Measurements from ENCODE around the gene LCP2. TPM values are rescaled to one million over a fixed set of nuclear protein-coding genes. Genes with fewer than 3 reads are reported as not detected.

LCP2 gene
- total RNA-seq, 1 experiment from 2014 or later: 0.72 TPM

GRCh38 chr5:170302653-170303501, 5.3 kb upstream of the LCP2 start:
- CTCF ChIA-PET: interaction anchor here (0.8 to 1.7 kb wide), 9 partner anchors 10 to 118 kb away, joined by 3 to 11 read pairs (median 3); no protein-coding TSS in a partner anchor
- Mint-ChIP-seq H3K27ac (no peak overlapping the region), H3K27me3 (ENCODE audit: low read depth) (no peaks in the 10 kb centered on the region; the same call in 1 of the 2 replicates), H3K9me3 (peaks cover 5% of the 10 kb centered on the region; the same call in 1 of the 2 replicates), H3K36me3 (no peaks in the 10 kb centered on the region), H3K4me1 (peaks cover 32% of the 10 kb centered on the region), H3K4me3 (no peak overlapping the region)
- TF ChIP-seq AFF4 (CRISPR knock-in tag; IDR thresholded peaks at IDR 0.05; ENCODE audit: borderline replicate concordance) (no peak), ZNF263 (CRISPR knock-in tag; IDR thresholded peaks at IDR 0.05; ENCODE audit: low read depth) (peak; percentile 67; the same call in 1 of the 2 replicates), PRRX2 (CRISPR knock-in tag; IDR thresholded peaks at IDR 0.05) (no peak), OVOL2 (CRISPR knock-in tag; IDR thresholded peaks at IDR 0.05; ENCODE audit: borderline replicate concordance) (no peak), CREB1 (CRISPR knock-in tag; IDR thresholded peaks at IDR 0.05) (no peak), ETV6 (CRISPR knock-in tag; IDR thresholded peaks at IDR 0.05) (no peak), FOXP1 (CRISPR knock-in tag; IDR thresholded peaks at IDR 0.05; ENCODE audit: borderline replicate concordance) (0 out of 2 replicates have a peak, but pooled peaks have one; percentile 45), NR1H2 (CRISPR knock-in tag; IDR thresholded peaks at IDR 0.05) (no peak), GTF2I (CRISPR knock-in tag; conservative IDR thresholded peaks at IDR 0.05) (no peak), CREM (CRISPR knock-in tag; IDR thresholded peaks at IDR 0.05) (no peak), CBFB (CRISPR knock-in tag; IDR thresholded peaks at IDR 0.05; ENCODE audit: low read depth) (no peak), MYBL2 (CRISPR knock-in tag; IDR thresholded peaks at IDR 0.05) (no peak), ATF6 (CRISPR knock-in tag; IDR thresholded peaks at IDR 0.05) (no peak), ZNF121 (CRISPR knock-in tag; IDR thresholded peaks at IDR 0.05) (no peak), TCF7 (CRISPR knock-in tag; IDR thresholded peaks at IDR 0.05; ENCODE audit: low read depth) (no peak)
- TF ChIP-seq, protein P1, sequence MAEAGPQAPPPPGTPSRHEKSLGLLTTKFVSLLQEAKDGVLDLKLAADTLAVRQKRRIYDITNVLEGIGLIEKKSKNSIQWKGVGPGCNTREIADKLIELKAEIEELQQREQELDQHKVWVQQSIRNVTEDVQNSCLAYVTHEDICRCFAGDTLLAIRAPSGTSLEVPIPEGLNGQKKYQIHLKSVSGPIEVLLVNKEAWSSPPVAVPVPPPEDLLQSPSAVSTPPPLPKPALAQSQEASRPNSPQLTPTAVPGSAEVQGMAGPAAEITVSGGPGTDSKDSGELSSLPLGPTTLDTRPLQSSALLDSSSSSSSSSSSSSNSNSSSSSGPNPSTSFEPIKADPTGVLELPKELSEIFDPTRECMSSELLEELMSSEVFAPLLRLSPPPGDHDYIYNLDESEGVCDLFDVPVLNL (CRISPR knock-in tag; IDR thresholded peaks at IDR 0.05; ENCODE audit: borderline replicate concordance, low read depth): no peak
- ATAC-seq (peak; percentile 79), DNase-seq (ENCODE audit: low spot score) (peak; percentile 20)
- POLR2A ChIA-PET: no interaction called here

GRCh38 chr5:170301981-170302652, 4.5 kb upstream of the LCP2 start:
- no peaks in the 10 kb centered on the region; the same call in 1 of the 2 replicates for H3K27me3 Mint-ChIP-seq (ENCODE audit: low read depth)
- TF ChIP-seq, protein P2, sequence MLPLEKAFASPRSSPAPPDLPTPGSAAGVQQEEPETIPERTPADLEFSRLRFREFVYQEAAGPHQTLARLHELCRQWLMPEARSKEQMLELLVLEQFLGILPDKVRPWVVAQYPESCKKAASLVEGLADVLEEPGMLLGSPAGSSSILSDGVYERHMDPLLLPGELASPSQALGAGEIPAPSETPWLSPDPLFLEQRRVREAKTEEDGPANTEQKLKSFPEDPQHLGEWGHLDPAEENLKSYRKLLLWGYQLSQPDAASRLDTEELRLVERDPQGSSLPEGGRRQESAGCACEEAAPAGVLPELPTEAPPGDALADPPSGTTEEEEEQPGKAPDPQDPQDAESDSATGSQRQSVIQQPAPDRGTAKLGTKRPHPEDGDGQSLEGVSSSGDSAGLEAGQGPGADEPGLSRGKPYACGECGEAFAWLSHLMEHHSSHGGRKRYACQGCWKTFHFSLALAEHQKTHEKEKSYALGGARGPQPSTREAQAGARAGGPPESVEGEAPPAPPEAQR (CRISPR knock-in tag; IDR thresholded peaks at IDR 0.05): no peak
- no peak for ATAC-seq
- CTCF ChIA-PET: interaction anchor here (1.0 to 1.7 kb wide), 5 partner anchors 9 to 76 kb away, joined by 3 to 11 read pairs (median 3); no protein-coding TSS in a partner anchor
- no peak for DNase-seq (ENCODE audit: low spot score)
- POLR2A ChIA-PET: no interaction called here
- H3K27ac Mint-ChIP-seq: no peak overlapping the region
- H3K36me3 Mint-ChIP-seq: no peaks in the 10 kb centered on the region
- H3K9me3 Mint-ChIP-seq: peaks cover 5% of the 10 kb centered on the region; the same call in 1 of the 2 replicates
- no peak overlapping the region for H3K4me3 Mint-ChIP-seq
- peaks cover 36% of the 10 kb centered on the region for H3K4me1 Mint-ChIP-seq

All from WTC11 (cell line).